Esophagus (tissue), 2 donors: Measurements from ENCODE around the gene ACP7. TPM values are rescaled to one million over a fixed set of nuclear protein-coding genes. Genes with fewer than 3 reads are reported as not detected.
"Not testable (repeated sequence)": the region's sequence is repeated elsewhere in the genome, so short reads cannot be mapped to it uniquely, and the experiment has no call there.

Source experiments
- H3K27ac ChIP-seq, 2 donors: one replicate each; pipeline ENCODE4 v1.5.1; 2013; ENCODE audit warnings: low read depth in 2 of 2, mild to moderate bottlenecking in 2 of 2, inconsistent platforms in 1 of 2, low read length in 1 of 2, moderate library complexity in 1 of 2
- H3K27me3 ChIP-seq, 2 donors: one replicate each; pipeline ENCODE4 v1.6.1; 2013; ENCODE audit warnings: low read length in 2 of 2, control low read depth in 1 of 2, mild to moderate bottlenecking in 1 of 2; ENCODE audit not compliant: insufficient read depth in 2 of 2, control insufficient read depth in 1 of 2
- H3K36me3 ChIP-seq, 2 donors: one replicate each; pipeline ENCODE4 v1.6.1; 2013; ENCODE audit warnings: low read length in 1 of 2; ENCODE audit not compliant: control insufficient read depth in 2 of 2, insufficient read depth in 2 of 2
- H3K4me1 ChIP-seq, 2 donors: one replicate each; pipeline ENCODE4 v1.6.1; 2013; ENCODE audit warnings: low read length in 1 of 2; ENCODE audit not compliant: control insufficient read depth in 2 of 2, insufficient read depth in 2 of 2
- H3K4me3 ChIP-seq, 2 donors: one replicate each; pipeline ENCODE4 v1.5.1; 2013; ENCODE audit warnings: low read length in 2 of 2, mild to moderate bottlenecking in 2 of 2, low read depth in 1 of 2, moderate library complexity in 1 of 2
- H3K9me3 ChIP-seq, 2 donors: one replicate each; pipeline ENCODE4 v1.6.1; 2013; ENCODE audit warnings: mild to moderate bottlenecking in 2 of 2, low read depth in 1 of 2, low read length in 1 of 2, moderate library complexity in 1 of 2; ENCODE audit not compliant: control insufficient read depth in 2 of 2, insufficient read depth in 1 of 2
- WGBS, 2 donors: extraction: QIAGEN DNeasy Blood & Tissue Kit; methylation state at CpG; one replicate each; pipeline ENCODE4 v1.1.7; 2013; 5-methylcytosine and 5-hydroxymethylcytosine counted together
- polyA plus RNA-seq, 2 donors: library from polyadenylated mRNA; stranded (reverse); fragments of 200-250 nt; gene quantifications; one replicate each; pipeline ENCODE4 v1.2.3, GENCODE V29; 2013
- donor health status: healthy with polysubstance abuse.
- donor health status: Bipolar disorder and iron deficiency.

ACP7 gene
- polyA plus RNA-seq, 2 donors: 0.32 to 1.6 TPM

DNA sequence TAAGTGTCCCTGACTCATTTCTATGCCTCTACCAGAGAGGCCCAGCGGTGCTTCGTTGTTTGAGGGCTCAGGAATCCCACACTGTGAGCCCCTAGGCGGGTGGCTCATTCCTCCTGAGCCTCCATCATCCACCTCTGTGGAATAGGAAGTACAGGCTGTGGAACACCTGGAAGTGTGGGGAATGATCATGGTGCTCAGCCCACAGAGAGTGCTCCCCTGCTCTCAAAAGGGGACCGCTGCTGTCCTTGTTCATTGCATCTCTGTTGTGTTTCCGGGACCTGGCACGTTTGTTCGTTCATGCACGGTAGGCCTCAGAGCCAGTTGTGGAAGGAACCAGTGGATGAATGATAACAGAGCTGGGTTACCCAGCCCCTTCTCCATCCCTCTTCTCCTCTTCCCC lies 1.2 kb downstream of the ACP7 start:
- H3K27me3 ChIP-seq: no peaks in the 10 kb centered on the region
- H3K27ac ChIP-seq: no peak overlapping the region
- no peak overlapping the region for H3K4me3 ChIP-seq
- 79 to 86% methylated on average over 8 of the region's 8 CpGs for WGBS, 2 donors
- no peaks in the 10 kb centered on the region for H3K36me3 ChIP-seq
- H3K9me3 ChIP-seq: no peaks in the 10 kb centered on the region
- H3K4me1 ChIP-seq: peaks cover 0 to 8% of the 10 kb centered on the region in 2 donors

DNA sequence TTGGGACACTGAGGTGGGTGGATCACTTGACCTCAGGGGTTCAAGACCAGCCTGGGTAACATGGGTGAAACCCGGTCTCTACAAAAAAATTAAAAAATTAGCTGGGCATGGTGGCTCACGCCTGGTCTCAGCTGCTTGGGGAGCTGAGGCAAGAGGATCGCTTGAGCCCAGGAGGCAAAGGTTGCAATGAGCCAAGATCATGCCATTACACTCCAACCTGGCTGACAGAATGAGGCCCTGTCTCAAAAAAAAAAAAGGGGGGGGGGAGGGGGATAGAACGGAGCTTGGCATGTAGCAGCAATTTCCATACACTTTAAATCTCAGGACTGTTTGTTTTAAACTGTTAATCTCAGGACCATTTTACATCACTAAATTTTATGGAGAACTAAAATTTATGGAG lies 2.2 kb downstream of the ACP7 start:
- no peak overlapping the region for H3K27ac ChIP-seq
- H3K4me3 ChIP-seq: no peak overlapping the region
- WGBS, 2 donors: 58 to 59% methylated on average over 4 of the region's 4 CpGs
- no peaks in the 10 kb centered on the region for H3K9me3 ChIP-seq
- H3K36me3 ChIP-seq: no peaks in the 10 kb centered on the region
- no peaks in the 10 kb centered on the region for H3K27me3 ChIP-seq
- H3K4me1 ChIP-seq: peaks cover 0 to 8% of the 10 kb centered on the region in 2 donors

DNA sequence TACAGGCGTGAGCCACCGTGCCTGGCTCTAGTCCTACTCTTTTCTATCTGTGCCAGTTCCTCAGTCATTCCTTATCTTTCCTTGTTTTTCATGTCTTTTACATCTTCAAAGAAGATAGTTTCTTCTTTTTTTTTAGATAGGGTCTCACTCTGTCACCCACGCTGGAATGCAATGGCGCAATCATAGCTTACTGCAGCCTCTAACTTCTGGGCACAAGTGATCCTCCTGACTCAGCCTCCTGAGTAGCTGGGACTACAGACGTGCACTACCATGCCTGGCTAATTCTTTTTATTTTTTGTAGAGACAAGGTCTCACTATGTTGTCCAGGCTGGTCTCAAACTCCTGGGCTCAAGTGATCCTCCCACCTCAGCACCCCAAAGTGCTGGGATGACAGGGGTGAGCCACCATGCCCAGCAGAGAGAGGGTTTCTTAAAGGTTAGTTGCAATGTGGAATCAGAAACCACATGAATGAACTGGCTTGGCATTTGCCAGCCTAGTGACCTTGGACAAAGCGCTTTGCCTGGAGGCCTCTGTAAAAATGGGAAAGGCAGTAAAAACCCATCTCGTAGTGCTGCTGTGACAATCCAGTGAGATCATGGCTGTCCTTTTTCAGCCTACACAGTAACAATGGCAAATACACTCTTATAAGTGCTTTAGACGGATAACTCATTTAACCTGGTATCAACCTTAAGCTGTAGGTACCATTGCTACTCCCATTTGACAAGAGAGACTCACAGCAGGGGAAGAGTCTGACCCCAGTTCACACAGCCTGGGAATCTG lies 3.9 kb downstream of the ACP7 start:
- no peaks in the 10 kb centered on the region for H3K27me3 ChIP-seq
- H3K36me3 ChIP-seq: no peaks in the 10 kb centered on the region
- H3K4me1 ChIP-seq: peaks cover 0 to 8% of the 10 kb centered on the region in 2 donors
- WGBS, 2 donors: 80 to 89% methylated on average over 8 of the region's 8 CpGs
- no peak overlapping the region for H3K27ac ChIP-seq
- H3K4me3 ChIP-seq: no peak overlapping the region
- no peaks in the 10 kb centered on the region for H3K9me3 ChIP-seq

DNA sequence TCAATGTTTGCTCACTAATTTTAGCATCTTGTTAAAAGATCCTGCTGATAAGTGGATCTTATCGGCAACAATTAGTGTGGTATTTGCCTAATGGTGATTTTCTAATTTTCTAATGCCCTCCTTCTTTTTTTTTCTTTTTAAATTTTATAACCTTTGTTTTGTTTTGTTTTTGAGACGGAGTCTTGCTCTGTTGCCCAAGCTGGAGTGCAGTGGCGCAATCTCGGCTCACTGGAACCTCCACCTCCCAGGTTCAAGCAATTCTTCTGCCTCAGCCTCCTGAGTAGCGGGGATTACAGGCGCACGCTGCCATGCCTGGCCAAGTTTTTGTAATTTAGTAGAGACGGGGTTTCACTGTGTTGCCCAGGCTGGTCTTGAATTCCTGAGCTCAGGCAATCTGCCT lies 5.8 kb downstream of the ACP7 start:
- H3K9me3 ChIP-seq, H3K27ac ChIP-seq, H3K4me3 ChIP-seq, H3K4me1 ChIP-seq, H3K36me3 ChIP-seq, H3K27me3 ChIP-seq: not testable (repeated sequence)
- 80 to 84% methylated on average over 8 of the region's 8 CpGs for WGBS, 2 donors

DNA sequence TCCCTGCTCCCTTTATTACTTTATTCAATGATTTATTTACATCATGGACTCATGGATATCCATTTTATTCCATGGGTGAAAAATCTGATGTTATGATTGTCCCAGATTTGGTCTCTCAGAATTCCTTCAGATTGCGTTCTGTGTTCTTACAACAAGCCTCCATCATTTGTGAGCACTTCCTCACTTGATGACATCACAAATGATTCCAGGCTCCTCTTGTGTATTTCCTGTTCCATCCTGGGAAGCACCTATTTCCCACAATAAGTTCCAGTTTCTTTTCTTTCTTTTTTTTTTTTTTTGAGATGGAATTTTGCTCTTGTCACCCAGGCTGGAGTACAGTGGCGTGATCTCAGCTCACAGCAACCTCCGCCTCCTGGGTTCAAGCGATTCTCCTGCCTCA lies 6.7 kb downstream of the ACP7 start:
- Histone ChIP-seq H3K4me1 (no peaks in the 10 kb centered on the region), H3K27me3 (no peaks in the 10 kb centered on the region), H3K9me3 (no peaks in the 10 kb centered on the region), H3K36me3 (no peaks in the 10 kb centered on the region), H3K27ac (no peak overlapping the region), H3K4me3 (no peak overlapping the region)
- WGBS, 2 donors: 87 to 90% methylated on average over 4 of the region's 4 CpGs

DNA sequence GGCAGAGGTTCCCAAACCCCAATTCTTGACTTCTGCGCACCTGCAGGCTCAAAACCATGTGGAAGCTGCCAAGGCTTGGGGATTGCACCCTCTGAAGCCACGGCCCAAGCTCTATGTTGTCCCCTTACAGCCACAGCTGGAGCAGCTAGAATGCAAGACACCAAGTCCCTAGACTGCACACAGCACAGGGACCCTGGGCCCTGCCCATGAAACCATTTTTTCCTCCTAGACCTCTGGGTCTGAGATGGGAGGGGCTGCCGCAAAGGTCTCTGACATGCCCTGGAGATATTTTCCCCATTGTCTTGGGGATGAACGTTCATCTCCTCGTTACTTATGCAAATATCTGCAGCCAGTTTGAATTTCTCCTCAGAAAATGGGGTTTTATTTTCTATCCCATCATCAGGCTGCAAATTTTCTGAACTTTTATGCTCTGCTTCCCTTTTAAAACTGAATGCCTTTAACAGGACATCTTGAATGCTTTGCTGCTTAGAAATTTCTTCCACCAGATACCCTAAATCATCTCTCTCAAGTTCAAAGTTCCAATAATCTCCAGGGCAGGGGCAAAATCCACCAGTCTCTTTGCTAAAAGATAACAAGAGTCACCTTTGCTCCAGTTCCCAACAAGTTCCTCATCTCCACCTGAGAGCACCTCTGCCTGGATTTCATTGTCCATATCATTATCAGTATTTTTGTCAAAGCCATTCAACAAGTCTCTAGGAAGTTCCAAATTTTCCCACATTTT lies 11.8 kb downstream of the ACP7 start:
- WGBS, 2 donors: 75 to 84% methylated on average over 5 of the region's 5 CpGs
- not testable (repeated sequence) for H3K27me3 ChIP-seq, H3K4me1 ChIP-seq, H3K4me3 ChIP-seq, H3K36me3 ChIP-seq, H3K9me3 ChIP-seq, H3K27ac ChIP-seq

DNA sequence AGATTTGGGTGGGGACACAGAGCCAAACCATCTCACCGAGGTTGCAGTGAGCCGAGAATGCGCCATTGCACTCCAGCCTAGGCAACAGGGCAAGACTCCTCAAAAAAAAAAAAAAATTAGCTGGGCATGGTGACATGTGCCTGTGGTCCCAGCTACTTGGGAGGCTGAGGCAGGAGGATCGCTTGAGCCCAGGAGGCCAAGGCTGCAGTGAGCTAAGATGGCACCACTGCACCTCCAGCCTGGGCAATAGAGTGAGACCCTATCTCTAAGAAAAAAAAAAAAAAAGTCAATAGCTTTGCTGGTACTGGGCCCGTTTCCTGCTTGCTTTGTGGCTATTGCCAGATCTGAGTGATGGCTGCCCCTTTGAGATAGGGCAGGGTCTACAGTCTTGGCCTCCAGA lies 13.1 kb downstream of the ACP7 start:
- H3K9me3 ChIP-seq: no peaks in the 10 kb centered on the region
- H3K27ac ChIP-seq: no peak overlapping the region
- H3K4me1 ChIP-seq: no peaks in the 10 kb centered on the region
- WGBS, 2 donors: 62 to 92% methylated on average over 5 of the region's 5 CpGs
- no peaks in the 10 kb centered on the region for H3K36me3 ChIP-seq
- H3K4me3 ChIP-seq: no peak overlapping the region
- H3K27me3 ChIP-seq: peaks cover 0 to 5% of the 10 kb centered on the region in 2 donors

DNA sequence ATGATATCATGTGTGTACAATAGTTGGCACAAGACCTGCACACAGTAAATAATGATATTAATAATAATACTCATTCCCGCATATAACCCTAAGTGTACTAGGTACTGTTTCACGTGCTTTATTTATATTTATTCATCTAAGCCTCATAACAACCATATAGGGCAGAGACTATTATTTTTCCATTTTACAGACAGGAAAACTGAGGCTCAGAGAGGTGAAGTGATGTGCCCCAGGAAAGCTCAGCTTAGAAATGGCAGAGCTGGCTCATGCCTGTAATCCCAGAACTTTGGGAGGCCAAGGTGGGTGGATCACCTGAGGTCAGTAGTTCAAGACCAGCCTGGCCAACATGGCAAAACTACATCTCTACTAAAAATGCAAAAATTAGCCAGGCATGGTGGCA lies 13.6 kb downstream of the ACP7 start:
- Histone ChIP-seq H3K36me3 (no peaks in the 10 kb centered on the region), H3K9me3 (no peaks in the 10 kb centered on the region), H3K4me3 (no peak overlapping the region), H3K27ac (no peak overlapping the region), H3K4me1 (no peaks in the 10 kb centered on the region), H3K27me3 (peaks cover 0 to 5% of the 10 kb centered on the region in 2 donors)
- WGBS, 2 donors: 61 to 78% methylated on average over 2 of the region's 2 CpGs

DNA sequence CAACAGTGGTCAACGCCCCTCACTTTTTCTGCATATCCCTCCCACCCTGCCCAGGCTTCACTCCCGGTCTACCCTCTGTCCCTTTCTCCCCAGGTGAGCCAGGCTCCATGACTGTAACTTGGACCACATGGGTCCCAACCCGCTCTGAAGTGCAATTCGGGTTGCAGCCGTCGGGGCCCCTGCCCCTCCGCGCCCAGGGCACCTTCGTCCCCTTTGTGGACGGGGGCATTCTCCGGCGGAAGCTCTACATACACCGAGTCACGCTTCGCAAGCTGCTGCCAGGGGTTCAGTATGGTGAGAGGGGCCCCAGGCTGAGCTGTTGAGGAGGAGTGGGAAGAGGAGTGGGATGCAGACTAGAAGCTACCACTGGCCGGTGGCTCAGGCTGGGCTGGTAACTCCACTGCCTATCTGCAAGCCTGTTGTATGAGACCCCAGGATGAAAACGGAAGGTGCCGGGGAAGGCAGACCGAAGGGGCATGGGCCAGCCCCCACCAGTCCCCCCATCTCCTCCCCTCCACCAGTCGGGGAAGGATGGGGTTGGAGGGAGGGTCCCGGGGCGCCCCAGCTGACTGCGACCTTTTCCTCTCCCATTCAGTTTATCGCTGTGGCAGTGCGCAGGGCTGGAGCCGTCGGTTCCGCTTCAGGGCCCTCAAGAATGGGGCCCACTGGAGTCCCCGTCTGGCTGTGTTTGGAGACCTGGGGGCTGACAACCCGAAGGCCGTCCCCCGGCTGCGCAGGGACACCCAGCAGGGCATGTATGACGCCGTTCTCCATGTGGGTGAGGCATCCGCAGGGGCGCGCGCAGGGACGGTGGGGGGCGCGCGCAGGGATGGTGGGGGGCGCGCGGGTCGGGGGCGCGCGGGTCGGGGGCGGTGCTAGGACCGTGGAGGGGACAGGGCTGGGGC lies 14.4 kb downstream of the ACP7 start:
- Histone ChIP-seq H3K9me3 (no peaks in the 10 kb centered on the region), H3K27me3 (peaks cover 0 to 5% of the 10 kb centered on the region in 2 donors), H3K36me3 (no peaks in the 10 kb centered on the region), H3K27ac (no peak overlapping the region), H3K4me1 (no peaks in the 10 kb centered on the region), H3K4me3 (no peak overlapping the region)
- WGBS, 2 donors: 21% methylated on average over 50 to 53 of the region's 53 CpGs
